Coronary artery (tissue), 2 donors: ENCODE measurements around the gene TST.

Experiments used
- DNase-seq: peaks from one replicate; pipeline ENCODE4 v3.0.0-alpha.2; 2017; ENCODE audit warnings: low spot score
- H3K27ac ChIP-seq, 2 donors: fragments of 200-600 bp; sonication (generic); one replicate each; pipeline ENCODE4 v1.5.1; 2016 to 2019
- H3K4me3 ChIP-seq: fragments of 200-600 bp; sonication (generic); 2 replicates; pipeline ENCODE4 v1.5.1; 2016; ENCODE audit warnings: mild to moderate bottlenecking, moderate library complexity
- CTCF ChIP-seq: fragments of 200-600 bp; sonication (generic); IDR thresholded peaks from one replicate; pipeline ENCODE4 v1.5.1; 2019; ENCODE audit warnings: antibody characterized with exemption

The TST gene

GRCh38 chr22:37039466-37039865 lies 20.2 kb upstream of the TST start:
- no peak for TF ChIP-seq CTCF
- no peak overlapping the region for H3K27ac ChIP-seq
- no peak overlapping the region for H3K4me3 ChIP-seq
- DNase-seq: no peak

- H3K27ac ChIP-seq: no peak overlapping the region
- no peak for TF ChIP-seq CTCF
- no peak for DNase-seq
- no peak overlapping the region for H3K4me3 ChIP-seq
Observed at GRCh38 chr22:37037669-37038068, 18.4 kb upstream of the TST start.

GRCh38 chr22:37036655-37037377 lies 17.6 kb upstream of the TST start:
- H3K4me3 ChIP-seq: no peak overlapping the region
- DNase-seq: no peak
- no peak for TF ChIP-seq CTCF
- H3K27ac ChIP-seq: no peak overlapping the region

GRCh38 chr22:37033605-37034430 lies 14.6 kb upstream of the TST start:
- no peak overlapping the region for H3K4me3 ChIP-seq

GRCh38 chr22:37032535-37033460 lies 13.6 kb upstream of the TST start:
- no peak overlapping the region for H3K4me3 ChIP-seq
- no peak for TF ChIP-seq CTCF
- peak; percentile 70 for DNase-seq
- no peak overlapping the region for H3K27ac ChIP-seq

More at GRCh38 chr22:37033605-37034430, 14.6 kb upstream of the TST start:
- TF ChIP-seq CTCF: no peak
- no peak overlapping the region for H3K27ac ChIP-seq
- no peak for DNase-seq

GRCh38 chr22:37032134-37032534 lies 12.9 kb upstream of the TST start:
- no peak for TF ChIP-seq CTCF
- Histone ChIP-seq H3K27ac (no peak overlapping the region), H3K4me3 (no peak overlapping the region)
- DNase-seq: no peak
